Bronchial epithelial cell (primary cell): ENCODE measurements around the gene SUCNR1. TPM values are rescaled to one million over a fixed set of nuclear protein-coding genes. Genes with fewer than 3 reads are reported as not detected.
A peak's percentile ranks its signal among the peaks of the same experiment; 100 is the strongest.

Experiments used
- DNase-seq: peaks from one replicate; pipeline ENCODE4 v3.0.0-alpha.2; 2010; ENCODE audit warnings: low read depth
- FAIRE-seq: peaks from 2 replicates; lab custom pipeline; 2011; peaks lifted over from hg19 to GRCh38; lab: Jason Lieb, UNC
- H3K27me3 ChIP-seq: 2 replicates; pipeline ENCODE4 v1.5.1; 2011; ENCODE audit warnings: low read length; ENCODE audit not compliant: control insufficient read depth, insufficient read depth
- H3K36me3 ChIP-seq: 2 replicates; pipeline ENCODE4 v1.5.1; 2011; ENCODE audit warnings: low read length; ENCODE audit not compliant: control insufficient read depth, insufficient read depth
- H3K4me3 ChIP-seq: 2 replicates; pipeline ENCODE4 v1.5.1; 2011; ENCODE audit warnings: mild to moderate bottlenecking, low read depth, low read length, control low read depth
- CTCF ChIP-seq: IDR thresholded peaks from 2 replicates; pipeline ENCODE4 v1.5.1; 2011; ENCODE audit warnings: mild to moderate bottlenecking, moderate library complexity, low read length, control low read depth, inconsistent platforms; ENCODE audit not compliant: insufficient read depth, severe bottlenecking
- total RNA-seq: library from RNA; depleted of rRNA; stranded (reverse); fragments of >200 nt; gene quantifications from 2 replicates; pipeline ENCODE4 v1.2.1, GENCODE V29; 2014

SUCNR1 gene
- not detected in 2 replicates for total RNA-seq

GRCh38 chr3:151873398-151873797 is at the start of gene SUCNR1:
TSS of gene SUCNR1 (plus strand) at chr3:151873643. CDS start at chr3:151879893, 6,250 bp downstream.
- no peaks in the 10 kb centered on the region for H3K27me3 ChIP-seq
- H3K36me3 ChIP-seq: no peaks in the 10 kb centered on the region
- no peak for DNase-seq
- FAIRE-seq: no peak
- H3K4me3 ChIP-seq: no peak within 1 kb of the TSS
- TF ChIP-seq CTCF: no peak

- no peaks in the 10 kb centered on the region for H3K36me3 ChIP-seq
- no peak for FAIRE-seq
- no peaks in the 10 kb centered on the region for H3K27me3 ChIP-seq
- no peak overlapping the region for H3K4me3 ChIP-seq
- TF ChIP-seq CTCF: no peak
- no peak for DNase-seq
These were observed 45.6 kb upstream of the SUCNR1 start for GRCh38 chr3:151827816-151828215.

GRCh38 chr3:151835751-151836525 is 37.5 kb upstream of the SUCNR1 start:
- TF ChIP-seq CTCF: no peak
- no peak for FAIRE-seq
- no peaks in the 10 kb centered on the region for H3K36me3 ChIP-seq
- H3K27me3 ChIP-seq: no peaks in the 10 kb centered on the region
- DNase-seq: peak; percentile 40
- no peak overlapping the region for H3K4me3 ChIP-seq

GRCh38 chr3:151837057-151837456 is 36.4 kb upstream of the SUCNR1 start:
- no peak overlapping the region for H3K4me3 ChIP-seq
- peak; percentile 98 for DNase-seq
- TF ChIP-seq CTCF: no peak
- no peak for FAIRE-seq
- H3K36me3 ChIP-seq: no peaks in the 10 kb centered on the region
- no peaks in the 10 kb centered on the region for H3K27me3 ChIP-seq

GRCh38 chr3:151838574-151839312 is 34.7 kb upstream of the SUCNR1 start:
- peak; percentile 68 for DNase-seq

More at GRCh38 chr3:151838574-151839312, 34.7 kb upstream of the SUCNR1 start:
- Histone ChIP-seq H3K4me3 (no peak overlapping the region), H3K36me3 (no peaks in the 10 kb centered on the region), H3K27me3 (no peaks in the 10 kb centered on the region)
- TF ChIP-seq CTCF: peak; percentile 58
- FAIRE-seq: no peak
